ENCODE measurements around the gene NIM1K. TPM values are rescaled to one million over a fixed set of nuclear protein-coding genes. Genes with fewer than 3 reads are reported as not detected.

NIM1K gene
- total and polyA plus RNA-seq, 2 donors (not counting 1 experiment from before 2014, with no cell fraction given) = 1.7 to 14.7 TPM

DNA sequence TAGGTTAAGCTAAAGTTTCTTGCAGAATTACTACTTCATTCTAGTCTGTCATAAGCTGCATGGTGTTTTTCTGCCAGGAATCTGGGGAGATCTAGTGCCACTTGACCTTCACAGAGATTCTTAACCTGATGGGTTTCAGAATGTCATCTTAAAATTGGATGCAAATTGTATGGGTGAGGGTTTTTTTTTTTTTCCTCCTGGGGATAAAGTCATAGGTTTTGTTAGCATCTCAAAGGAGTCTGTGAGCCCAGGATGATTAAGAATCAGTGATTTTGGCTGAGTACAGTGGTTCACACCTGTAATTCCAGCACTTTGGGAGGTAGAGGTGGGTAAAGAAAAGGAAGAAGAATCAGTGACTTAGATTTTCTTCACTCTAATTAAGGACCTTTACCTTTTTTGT, 51.2 kb downstream of the NIM1K start:
- DNase-seq (ENCODE audit: low read depth in 2 of 2) = no peak
- H2AFZ ChIP-seq (ENCODE audit: low read length) = no peak overlapping the region
- no peak overlapping the region for H3K4me2 ChIP-seq (ENCODE audit: extremely low read depth, insufficient read depth, low read length)
- H3K36me3 ChIP-seq (ENCODE audit: control insufficient read depth, insufficient read depth, low read length) = no peaks in the 10 kb centered on the region
- TF ChIP-seq EZH2 (IDR thresholded peaks at IDR 0.05; ENCODE audit: low read length, missing control alignments) = no peak
- TF ChIP-seq, protein P1, sequence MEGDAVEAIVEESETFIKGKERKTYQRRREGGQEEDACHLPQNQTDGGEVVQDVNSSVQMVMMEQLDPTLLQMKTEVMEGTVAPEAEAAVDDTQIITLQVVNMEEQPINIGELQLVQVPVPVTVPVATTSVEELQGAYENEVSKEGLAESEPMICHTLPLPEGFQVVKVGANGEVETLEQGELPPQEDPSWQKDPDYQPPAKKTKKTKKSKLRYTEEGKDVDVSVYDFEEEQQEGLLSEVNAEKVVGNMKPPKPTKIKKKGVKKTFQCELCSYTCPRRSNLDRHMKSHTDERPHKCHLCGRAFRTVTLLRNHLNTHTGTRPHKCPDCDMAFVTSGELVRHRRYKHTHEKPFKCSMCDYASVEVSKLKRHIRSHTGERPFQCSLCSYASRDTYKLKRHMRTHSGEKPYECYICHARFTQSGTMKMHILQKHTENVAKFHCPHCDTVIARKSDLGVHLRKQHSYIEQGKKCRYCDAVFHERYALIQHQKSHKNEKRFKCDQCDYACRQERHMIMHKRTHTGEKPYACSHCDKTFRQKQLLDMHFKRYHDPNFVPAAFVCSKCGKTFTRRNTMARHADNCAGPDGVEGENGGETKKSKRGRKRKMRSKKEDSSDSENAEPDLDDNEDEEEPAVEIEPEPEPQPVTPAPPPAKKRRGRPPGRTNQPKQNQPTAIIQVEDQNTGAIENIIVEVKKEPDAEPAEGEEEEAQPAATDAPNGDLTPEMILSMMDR (conservative IDR thresholded peaks at IDR 0.05 in 1 of 2, IDR thresholded peaks at IDR 0.05 in 1 of 2; ENCODE audit: low read depth in 1 of 2, low read length in 2 of 2) = no peak
- H3K4me3 ChIP-seq (replicated peaks in 1 of 4; ENCODE audit: control extremely low read depth in 1 of 4, insufficient read depth in 1 of 4, low read depth in 3 of 4, low read length in 4 of 4) = no peak overlapping the region
- H3K79me2 ChIP-seq (ENCODE audit: control insufficient read depth, insufficient read depth, low read length) = no peaks in the 10 kb centered on the region
- H3K27me3 ChIP-seq (ENCODE audit: control insufficient read depth, insufficient read depth, low read length) = no peaks in the 10 kb centered on the region
- H3K4me1 ChIP-seq (ENCODE audit: control insufficient read depth, extremely low read depth, insufficient read depth, low read length) = no peaks in the 10 kb centered on the region
- no peaks in the 10 kb centered on the region for H3K9me3 ChIP-seq (ENCODE audit: control insufficient read depth, insufficient read depth, low read depth, low read length)
- H4K20me1 ChIP-seq (ENCODE audit: control insufficient read depth, extremely low read depth, insufficient read depth, low read length) = no peaks in the 10 kb centered on the region
- H3K27ac ChIP-seq (ENCODE audit: insufficient read depth, low read length) = no peak overlapping the region
- H3K9ac ChIP-seq (ENCODE audit: insufficient read depth, low read length) = no peak overlapping the region

DNA sequence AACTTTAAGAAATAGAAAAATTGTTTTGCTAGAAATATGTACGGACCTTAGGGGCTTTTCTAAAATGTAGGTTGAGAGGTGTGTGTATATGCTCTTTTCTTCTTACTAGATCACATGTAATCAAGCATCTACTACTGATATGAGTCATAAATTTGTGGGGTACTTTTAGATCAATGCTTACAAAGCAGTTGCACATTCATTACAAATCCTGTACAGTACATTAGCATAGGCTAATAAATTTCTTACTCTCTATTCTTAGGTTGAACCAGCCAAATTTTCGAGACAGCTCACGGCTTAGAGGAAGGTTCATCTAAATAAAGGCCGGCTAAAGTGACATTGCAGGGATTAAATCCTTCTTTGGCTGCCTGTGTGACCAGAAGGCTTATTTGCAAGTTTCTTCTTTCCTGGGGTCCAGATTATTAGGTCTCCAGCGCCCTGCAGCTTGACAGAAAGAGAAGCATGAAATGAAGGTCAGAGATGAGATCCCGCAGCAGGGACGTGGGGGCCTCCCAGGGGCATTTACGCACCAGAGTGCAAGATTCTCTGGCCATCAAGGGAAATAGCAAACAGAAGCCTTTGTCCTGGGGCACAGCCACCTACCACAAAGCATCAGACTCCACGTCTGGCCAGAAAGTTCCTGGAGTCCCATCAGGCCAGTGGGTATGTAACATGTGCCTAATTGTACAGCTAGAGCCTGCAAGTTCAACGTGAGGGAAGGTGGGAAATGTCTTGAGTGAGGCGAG, 53.0 kb downstream of the NIM1K start:
- no peak for TF ChIP-seq EZH2 (IDR thresholded peaks at IDR 0.05; ENCODE audit: low read length, missing control alignments)
- TF ChIP-seq, protein P1 (conservative IDR thresholded peaks at IDR 0.05 in 1 of 2, IDR thresholded peaks at IDR 0.05 in 1 of 2; ENCODE audit: low read depth in 1 of 2, low read length in 2 of 2) = no peak
- no peak for DNase-seq (ENCODE audit: low read depth in 2 of 2)
- no peak overlapping the region for H3K4me3 ChIP-seq (replicated peaks in 1 of 4; ENCODE audit: control extremely low read depth in 1 of 4, insufficient read depth in 1 of 4, low read depth in 3 of 4, low read length in 4 of 4)
- no peaks in the 10 kb centered on the region for H3K27me3 ChIP-seq (ENCODE audit: control insufficient read depth, insufficient read depth, low read length)
- no peaks in the 10 kb centered on the region for H4K20me1 ChIP-seq (ENCODE audit: control insufficient read depth, extremely low read depth, insufficient read depth, low read length)
- H3K9ac ChIP-seq (ENCODE audit: insufficient read depth, low read length) = no peak overlapping the region
- H3K9me3 ChIP-seq (ENCODE audit: control insufficient read depth, insufficient read depth, low read depth, low read length) = no peaks in the 10 kb centered on the region
- H3K79me2 ChIP-seq (ENCODE audit: control insufficient read depth, insufficient read depth, low read length) = no peaks in the 10 kb centered on the region
- no peaks in the 10 kb centered on the region for H3K36me3 ChIP-seq (ENCODE audit: control insufficient read depth, insufficient read depth, low read length)
- no peak overlapping the region for H3K27ac ChIP-seq (ENCODE audit: insufficient read depth, low read length)
- H3K4me2 ChIP-seq (ENCODE audit: extremely low read depth, insufficient read depth, low read length) = no peak overlapping the region
- no peaks in the 10 kb centered on the region for H3K4me1 ChIP-seq (ENCODE audit: control insufficient read depth, extremely low read depth, insufficient read depth, low read length)
- no peak overlapping the region for H2AFZ ChIP-seq (ENCODE audit: low read length)

DNA sequence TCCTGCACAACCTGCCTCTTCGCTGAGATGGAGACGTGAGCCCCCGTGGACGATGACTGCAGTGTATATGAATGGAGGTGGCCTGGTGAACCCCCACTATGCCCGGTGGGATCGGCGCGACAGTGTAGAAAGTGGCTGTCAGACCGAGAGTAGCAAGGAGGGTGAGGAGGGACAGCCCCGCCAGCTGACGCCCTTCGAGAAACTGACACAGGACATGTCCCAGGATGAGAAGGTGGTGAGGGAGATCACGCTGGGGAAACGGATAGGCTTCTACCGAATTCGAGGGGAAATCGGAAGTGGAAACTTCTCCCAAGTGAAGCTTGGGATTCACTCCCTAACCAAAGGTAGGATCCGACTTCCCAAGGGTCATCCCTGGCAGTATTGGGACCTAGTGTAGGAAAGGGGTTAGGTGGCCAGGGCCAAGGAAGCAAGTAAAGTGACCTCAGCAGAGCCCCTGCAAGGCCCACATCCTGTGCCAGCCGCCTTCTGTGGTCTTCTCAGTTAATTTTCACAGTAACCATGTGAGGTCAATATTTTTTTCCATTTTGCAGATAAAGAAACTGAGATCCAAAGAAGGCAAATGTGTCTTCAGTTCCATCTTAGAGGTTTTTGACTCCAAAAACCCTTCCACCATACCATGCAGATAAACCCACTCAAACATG, 53.8 kb downstream of the NIM1K start:
- TF ChIP-seq, protein P1 (conservative IDR thresholded peaks at IDR 0.05 in 1 of 2, IDR thresholded peaks at IDR 0.05 in 1 of 2; ENCODE audit: low read depth in 1 of 2, low read length in 2 of 2) = no peak
- TF ChIP-seq EZH2 (IDR thresholded peaks at IDR 0.05; ENCODE audit: low read length, missing control alignments) = no peak
- H3K9ac ChIP-seq (ENCODE audit: insufficient read depth, low read length) = no peak overlapping the region
- H3K79me2 ChIP-seq (ENCODE audit: control insufficient read depth, insufficient read depth, low read length) = no peaks in the 10 kb centered on the region
- no peaks in the 10 kb centered on the region for H3K9me3 ChIP-seq (ENCODE audit: control insufficient read depth, insufficient read depth, low read depth, low read length)
- no peak for DNase-seq (ENCODE audit: low read depth in 2 of 2)
- H3K4me1 ChIP-seq (ENCODE audit: control insufficient read depth, extremely low read depth, insufficient read depth, low read length) = no peaks in the 10 kb centered on the region
- H3K4me2 ChIP-seq (ENCODE audit: extremely low read depth, insufficient read depth, low read length) = no peak overlapping the region
- H3K27ac ChIP-seq (ENCODE audit: insufficient read depth, low read length) = no peak overlapping the region
- no peaks in the 10 kb centered on the region for H3K27me3 ChIP-seq (ENCODE audit: control insufficient read depth, insufficient read depth, low read length)
- H3K36me3 ChIP-seq (ENCODE audit: control insufficient read depth, insufficient read depth, low read length) = no peaks in the 10 kb centered on the region
- no peak overlapping the region for H3K4me3 ChIP-seq (replicated peaks in 1 of 4; ENCODE audit: control extremely low read depth in 1 of 4, insufficient read depth in 1 of 4, low read depth in 3 of 4, low read length in 4 of 4)
- H4K20me1 ChIP-seq (ENCODE audit: control insufficient read depth, extremely low read depth, insufficient read depth, low read length) = no peaks in the 10 kb centered on the region
- H2AFZ ChIP-seq (ENCODE audit: low read length) = no peak overlapping the region

All from fibroblast of lung (primary cell).